Trophoblast cell (in vitro differentiated cells and primary cell): Measurements from ENCODE around the gene UGT3A2.

Source experiments
- DNase-seq, 2 donors: peaks; one replicate each; pipeline ENCODE4 v3.0.0-alpha.2; 2016
- H2AFZ ChIP-seq: 2 replicates; pipeline ENCODE4 v1.6.1; 2013; ENCODE audit warnings: low read length, moderate library complexity, mild to moderate bottlenecking; ENCODE audit not compliant: insufficient read depth, poor library complexity
- H2AK5ac ChIP-seq: 2 replicates; pipeline ENCODE4 v1.6.1; 2013; ENCODE audit warnings: mild to moderate bottlenecking, low read length
- H2BK120ac ChIP-seq: 2 replicates; pipeline ENCODE4 v1.6.1; 2013; ENCODE audit warnings: low read length, mild to moderate bottlenecking, moderate library complexity; ENCODE audit not compliant: insufficient read depth, poor library complexity
- H2BK12ac ChIP-seq: 2 replicates; pipeline ENCODE4 v1.6.1; 2013; ENCODE audit warnings: mild to moderate bottlenecking, low read length, moderate library complexity
- H2BK5ac ChIP-seq: 2 replicates; pipeline ENCODE4 v1.6.1; 2013; ENCODE audit warnings: low read length, low read depth, moderate library complexity, mild to moderate bottlenecking; ENCODE audit not compliant: poor library complexity
- H3K14ac ChIP-seq: 2 replicates; pipeline ENCODE4 v1.6.1; 2013; ENCODE audit warnings: mild to moderate bottlenecking, low read length
- H3K18ac ChIP-seq: 2 replicates; pipeline ENCODE4 v1.6.1; 2013; ENCODE audit warnings: mild to moderate bottlenecking, low read length
- H3K23ac ChIP-seq: 2 replicates; pipeline ENCODE4 v1.6.1; 2013; ENCODE audit warnings: low read length
- H3K27ac ChIP-seq: 2 replicates; pipeline ENCODE4 v1.5.1; 2013; ENCODE audit warnings: low read depth, mild to moderate bottlenecking, inconsistent platforms, low read length, moderate library complexity
- H3K27me3 ChIP-seq: 2 replicates; pipeline ENCODE4 v1.6.1; 2013; ENCODE audit warnings: inconsistent platforms, mild to moderate bottlenecking, low read length, moderate library complexity; ENCODE audit not compliant: insufficient read depth
- H3K36me3 ChIP-seq, 2 experiments: 1 replicate in 1 of 2; 2 replicates in 1 of 2; pipeline ENCODE4 v1.6.1; 2013; ENCODE audit warnings: low read length in 2 of 2, mild to moderate bottlenecking in 2 of 2, moderate library complexity in 1 of 2; ENCODE audit not compliant: insufficient read depth in 2 of 2, control insufficient read depth in 1 of 2
- H3K4ac ChIP-seq: 2 replicates; pipeline ENCODE4 v1.6.1; 2013; ENCODE audit warnings: low read depth, mild to moderate bottlenecking, low read length, moderate library complexity
- H3K4me1 ChIP-seq, 2 experiments: 1 replicate in 1 of 2; 2 replicates in 1 of 2; pipeline ENCODE4 v1.6.1; 2013; ENCODE audit warnings: low read length in 2 of 2, mild to moderate bottlenecking in 2 of 2, moderate library complexity in 1 of 2; ENCODE audit not compliant: insufficient read depth in 2 of 2, control insufficient read depth in 1 of 2
- H3K4me2 ChIP-seq: 2 replicates; pipeline ENCODE4 v1.6.1; 2013; ENCODE audit warnings: inconsistent platforms, mild to moderate bottlenecking, low read length, moderate library complexity
- H3K4me3 ChIP-seq: 2 replicates; pipeline ENCODE4 v1.5.1; 2013; ENCODE audit warnings: mild to moderate bottlenecking, low read depth, low read length, inconsistent platforms
- H3K79me1 ChIP-seq: one replicate; pipeline ENCODE4 v1.6.1; 2013; ENCODE audit warnings: low read length
- H3K79me2 ChIP-seq: 2 replicates; pipeline ENCODE4 v1.6.1; 2013; ENCODE audit warnings: low read length, mild to moderate bottlenecking; ENCODE audit not compliant: control insufficient read depth, insufficient read depth, poor library complexity
- H3K9ac ChIP-seq: 2 replicates; pipeline ENCODE4 v1.6.1; 2013; ENCODE audit warnings: mild to moderate bottlenecking, low read length
- H3K9me3 ChIP-seq: 2 replicates; pipeline ENCODE4 v1.6.1; 2013; ENCODE audit warnings: low read depth, mild to moderate bottlenecking, control low read depth, inconsistent platforms, low read length; ENCODE audit not compliant: insufficient read depth
- H4K12ac ChIP-seq: 2 replicates; pipeline ENCODE4 v1.6.1; 2013; ENCODE audit warnings: low read depth, mild to moderate bottlenecking, low read length, moderate library complexity
- H4K8ac ChIP-seq: 2 replicates; pipeline ENCODE4 v1.6.1; 2013; ENCODE audit warnings: low read depth, mild to moderate bottlenecking, low read length, moderate library complexity
- H4K91ac ChIP-seq: one replicate; pipeline ENCODE4 v1.6.1; 2013; ENCODE audit warnings: low read depth, mild to moderate bottlenecking, low read length, moderate library complexity
- WGBS: extraction: QIAGEN DNeasy Blood & Tissue Kit; methylation state at CpG from one replicate; pipeline ENCODE4 v1.1.7; 2013; ENCODE audit warnings: missing lambda C conversion rate; ENCODE audit not compliant: insufficient read length, insufficient coverage; ENCODE audit errors: extremely low coverage; 5-methylcytosine and 5-hydroxymethylcytosine counted together

The UGT3A2 gene

DNA sequence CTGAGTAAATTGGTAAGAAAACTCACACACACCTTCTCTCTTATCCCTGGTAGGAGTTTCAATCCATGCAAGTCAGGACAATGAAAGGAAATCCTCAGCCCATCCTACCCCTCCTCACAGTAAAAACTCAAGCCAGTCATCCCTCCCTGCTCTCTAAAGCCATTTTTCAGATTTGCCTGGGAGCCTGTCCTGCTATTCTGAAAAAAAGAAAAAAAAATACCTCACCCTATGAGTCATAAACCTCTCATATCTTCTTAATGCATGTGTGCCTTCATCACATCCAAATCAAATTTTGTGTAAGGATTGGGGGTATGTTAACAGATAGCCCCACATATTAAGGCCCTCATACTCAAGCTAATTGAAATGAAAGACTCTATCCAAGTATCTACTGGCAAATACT is 14.1 kb downstream of the UGT3A2 start:
- Histone ChIP-seq H4K8ac (no peak overlapping the region), H3K9ac (no peak overlapping the region), H2BK120ac (no peak overlapping the region), H2BK5ac (no peak overlapping the region), H3K79me1 (no peaks in the 10 kb centered on the region), H2BK12ac (no peak overlapping the region), H3K79me2 (no peaks in the 10 kb centered on the region), H4K12ac (no peak overlapping the region), H4K91ac (no peak overlapping the region), H3K18ac (no peak overlapping the region), H3K4me3 (no peak overlapping the region), H3K4me1 (no peaks in the 10 kb centered on the region), H3K27ac (no peak overlapping the region), H3K36me3 (no peaks in the 10 kb centered on the region), H3K9me3 (no peaks in the 10 kb centered on the region), H3K4me2 (no peak overlapping the region), H2AK5ac (no peak overlapping the region), H3K23ac (no peak overlapping the region), H2AFZ (no peak overlapping the region), H3K4ac (no peak overlapping the region), H3K14ac (no peak overlapping the region), H3K27me3 (no peaks in the 10 kb centered on the region)
- DNase-seq, result no peak

DNA sequence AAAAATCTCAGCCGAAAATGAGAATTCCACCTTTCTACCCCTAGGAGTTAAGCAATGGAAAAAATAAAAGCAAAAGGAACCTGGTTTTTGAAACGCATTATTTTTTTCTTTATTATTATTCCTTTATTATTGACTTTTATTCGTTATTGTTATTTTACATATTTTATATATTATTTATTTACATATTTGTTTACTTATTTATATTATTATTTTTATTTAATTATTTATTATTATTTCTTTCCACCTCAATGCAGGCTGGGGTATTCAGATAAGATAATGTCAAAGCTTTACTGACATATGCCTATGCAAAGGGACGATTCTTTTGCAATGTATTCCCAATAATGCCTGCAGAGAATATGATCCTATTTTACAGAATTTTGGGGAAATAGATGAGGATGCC is 16.7 kb downstream of the UGT3A2 start:
- no peak overlapping the region for H2BK12ac ChIP-seq
- H3K23ac ChIP-seq, result no peak overlapping the region
- no peaks in the 10 kb centered on the region for H3K79me1 ChIP-seq
- H2AFZ ChIP-seq, result no peak overlapping the region
- no peak overlapping the region for H3K9ac ChIP-seq
- H3K4me2 ChIP-seq, result no peak overlapping the region
- WGBS, result no CpG with 5 or more reads among the region's 4 CpGs
- no peak overlapping the region for H2AK5ac ChIP-seq
- no peak overlapping the region for H3K4ac ChIP-seq
- no peaks in the 10 kb centered on the region for H3K27me3 ChIP-seq
- H3K18ac ChIP-seq, result no peak overlapping the region
- H3K4me3 ChIP-seq, result no peak overlapping the region
- H3K27ac ChIP-seq, result no peak overlapping the region
- no peak overlapping the region for H4K12ac ChIP-seq
- no peaks in the 10 kb centered on the region for H3K4me1 ChIP-seq
- no peak overlapping the region for H2BK120ac ChIP-seq
- no peaks in the 10 kb centered on the region for H3K79me2 ChIP-seq
- no peaks in the 10 kb centered on the region for H3K36me3 ChIP-seq
- no peak overlapping the region for H3K14ac ChIP-seq
- no peak overlapping the region for H4K8ac ChIP-seq
- H4K91ac ChIP-seq, result no peak overlapping the region
- no peak overlapping the region for H2BK5ac ChIP-seq
- H3K9me3 ChIP-seq, result no peaks in the 10 kb centered on the region
- DNase-seq, result no peak

DNA sequence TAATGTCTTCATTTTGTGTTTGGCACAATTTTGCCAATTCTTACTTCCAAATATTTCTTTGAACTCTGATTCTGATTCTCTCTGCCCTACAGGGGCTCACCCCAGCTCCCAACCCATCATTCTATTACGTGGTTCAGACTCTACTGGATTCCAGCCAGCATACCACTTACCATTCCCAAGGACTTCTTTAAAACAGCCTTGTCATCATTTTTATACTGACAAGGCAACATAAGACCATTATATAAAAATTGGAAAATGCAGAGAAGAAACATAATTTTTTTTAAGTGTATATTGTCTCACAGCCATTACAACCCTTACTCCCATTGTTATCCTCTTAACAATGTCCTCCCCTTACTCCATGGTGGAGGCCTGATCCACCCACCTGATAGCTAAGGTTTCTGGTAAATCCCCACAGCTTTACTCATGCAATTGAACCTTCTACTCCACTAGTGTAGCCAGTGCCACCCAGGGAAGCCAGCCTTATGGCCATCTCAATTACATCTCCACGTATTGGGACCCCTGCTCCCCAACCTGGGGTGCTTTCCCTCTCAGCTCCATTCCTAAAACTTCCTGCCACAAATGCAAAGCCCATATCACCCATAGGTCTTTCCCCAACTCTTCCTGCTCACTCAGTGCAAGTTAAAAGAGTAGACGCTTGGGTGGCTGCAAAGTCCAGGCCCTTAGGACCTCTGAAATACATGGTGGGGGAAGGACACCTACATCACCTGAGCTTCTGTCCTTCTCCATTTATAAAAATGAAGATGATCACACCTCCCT is 19.1 kb downstream of the UGT3A2 start:
- Histone ChIP-seq H3K18ac (no peak overlapping the region), H3K27me3 (no peaks in the 10 kb centered on the region), H3K79me2 (no peaks in the 10 kb centered on the region), H4K91ac (no peak overlapping the region), H3K9ac (no peak overlapping the region), H2BK12ac (no peak overlapping the region), H3K9me3 (no peaks in the 10 kb centered on the region), H2AK5ac (no peak overlapping the region), H4K8ac (no peak overlapping the region), H3K4me1 (no peaks in the 10 kb centered on the region), H3K27ac (no peak overlapping the region), H2BK5ac (no peak overlapping the region), H4K12ac (no peak overlapping the region), H3K36me3 (no peaks in the 10 kb centered on the region), H3K79me1 (no peaks in the 10 kb centered on the region), H3K23ac (no peak overlapping the region), H3K4me2 (no peak overlapping the region), H3K4ac (no peak overlapping the region), H2AFZ (no peak overlapping the region), H2BK120ac (no peak overlapping the region), H3K4me3 (no peak overlapping the region), H3K14ac (no peak overlapping the region)
- DNase-seq, result no peak
- no CpG with 5 or more reads among the region's 3 CpGs for WGBS

DNA sequence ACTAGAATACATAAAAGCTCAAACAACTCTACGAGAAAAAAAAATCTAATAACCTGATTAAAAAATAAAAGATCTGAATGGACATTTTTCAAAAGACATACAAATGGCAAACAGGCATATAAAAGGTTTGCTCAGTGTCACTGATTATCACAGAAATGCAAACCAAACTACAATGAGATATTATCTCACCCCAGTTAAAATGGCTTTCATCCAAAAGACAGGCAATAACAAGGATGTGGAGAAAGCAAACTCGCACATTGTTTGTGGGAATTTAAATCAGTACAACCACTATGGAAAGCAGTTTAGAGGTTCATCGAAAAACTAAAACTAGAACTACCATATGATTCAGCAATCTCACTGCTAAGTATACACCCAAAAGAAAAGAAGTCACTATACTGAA is 20.8 kb downstream of the UGT3A2 start:
- H2BK12ac ChIP-seq, result no peak overlapping the region
- H3K9ac ChIP-seq, result no peak overlapping the region
- H2BK120ac ChIP-seq, result no peak overlapping the region
- no peaks in the 10 kb centered on the region for H3K79me2 ChIP-seq
- no peak overlapping the region for H2BK5ac ChIP-seq
- no peak overlapping the region for H3K14ac ChIP-seq
- H3K27ac ChIP-seq, result no peak overlapping the region
- H3K4ac ChIP-seq, result no peak overlapping the region
- H3K4me1 ChIP-seq, result no peaks in the 10 kb centered on the region
- no peak overlapping the region for H3K4me2 ChIP-seq
- no peak overlapping the region for H3K23ac ChIP-seq
- no CpG with 5 or more reads among the region's 3 CpGs for WGBS
- H3K9me3 ChIP-seq, result no peaks in the 10 kb centered on the region
- H4K91ac ChIP-seq, result no peak overlapping the region
- no peaks in the 10 kb centered on the region for H3K79me1 ChIP-seq
- H3K18ac ChIP-seq, result no peak overlapping the region
- no peaks in the 10 kb centered on the region for H3K36me3 ChIP-seq
- no peak overlapping the region for H4K12ac ChIP-seq
- H3K4me3 ChIP-seq, result no peak overlapping the region
- no peak overlapping the region for H2AFZ ChIP-seq
- H4K8ac ChIP-seq, result no peak overlapping the region
- no peak for DNase-seq
- H2AK5ac ChIP-seq, result no peak overlapping the region
- no peaks in the 10 kb centered on the region for H3K27me3 ChIP-seq
